DMS 273 (cell line): ENCODE results near the gene SIRT6.
A peak's percentile ranks its signal among the peaks of the same experiment; 100 is the strongest.
"Not testable (repeated sequence)": the region's sequence is repeated elsewhere in the genome, so short reads cannot be mapped to it uniquely, and the experiment has no call there.

Experiments used
- DNase-seq: peaks from one replicate; lab custom pipeline; 2025; ENCODE audit not compliant: unreplicated experiment; lab: John Stamatoyannopoulos, UW

SIRT6 gene

GRCh38 chr19:4182084-4182810, at the start of gene SIRT6, which contains the start of gene ANKRD24:
SIRT6 (minus strand) TSS chr19:4182563; CDS start chr19:4182539, 24 bp downstream.
ANKRD24 (plus strand) TSS chr19:4182689; CDS start chr19:4186426, 3,737 bp downstream.
- DNase-seq, result peak; percentile 99

- not testable (repeated sequence) for DNase-seq
Observed at GRCh38 chr19:4232139-4232538, 49.8 kb upstream of the SIRT6 start.

- DNase-seq, result not testable (repeated sequence)
Observed at GRCh38 chr19:4231521-4231920, 49.2 kb upstream of the SIRT6 start.

DNA sequence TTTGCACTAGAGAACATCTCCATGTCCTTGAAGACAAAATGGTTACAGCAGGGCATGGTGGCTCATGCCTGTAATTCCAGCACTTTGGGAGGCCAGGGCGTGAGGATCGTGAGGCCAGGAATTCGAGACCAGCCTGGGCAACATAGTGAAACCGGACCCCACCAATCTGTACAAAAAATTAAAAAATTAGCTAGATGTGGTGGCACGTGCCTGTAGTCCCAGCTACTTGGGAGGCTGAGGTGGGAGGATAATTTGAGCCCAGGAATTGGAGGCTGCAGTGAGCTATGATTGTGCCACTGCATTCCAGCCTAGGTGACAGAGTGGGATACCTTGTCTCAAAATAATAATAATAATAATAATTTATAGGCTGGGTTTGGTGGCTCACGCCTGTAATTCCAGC, 47.9 kb upstream of the SIRT6 start:
- not testable (repeated sequence) for DNase-seq

DNA sequence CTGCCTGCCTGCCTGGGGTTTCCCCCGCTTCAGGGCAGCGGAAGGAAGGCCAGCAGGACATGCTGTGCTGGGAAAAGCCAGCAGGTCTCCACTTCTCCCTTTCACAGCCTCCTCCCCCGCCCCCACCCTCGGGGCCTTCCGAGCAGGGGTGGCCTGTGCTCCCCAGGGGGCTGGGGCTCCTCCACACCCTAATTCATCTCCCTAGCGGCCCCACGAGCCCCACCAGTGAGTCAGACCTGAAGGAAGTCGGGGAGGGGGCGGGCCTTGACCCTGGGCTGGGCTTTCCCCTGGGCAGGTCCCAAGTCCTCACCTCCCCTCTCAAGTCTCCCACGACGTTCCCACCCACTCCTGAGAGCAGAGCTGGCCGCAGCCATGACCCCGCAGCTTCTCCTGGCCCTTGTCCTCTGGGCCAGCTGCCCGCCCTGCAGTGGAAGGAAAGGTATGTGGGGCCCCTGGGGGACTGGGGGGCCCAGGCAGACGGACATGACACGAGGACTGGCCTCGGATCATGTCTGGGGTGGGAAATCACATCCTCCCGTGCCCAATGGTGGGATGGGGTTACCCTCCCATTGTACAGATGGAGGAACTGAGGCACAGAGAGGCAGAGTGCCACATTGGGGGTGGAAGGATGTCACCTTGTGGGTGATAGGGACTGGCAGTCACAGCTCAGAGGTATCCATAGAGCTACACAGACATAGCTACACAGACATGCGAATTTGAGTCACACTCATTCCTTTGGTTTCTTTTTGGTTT, 47.0 kb upstream of the SIRT6 start, which contains the start of gene EBI3:
Gene EBI3, plus strand, starts transcription at position 345 of the 753 bp plus-strand sequence. Its CDS starts 28 bp downstream, at position 373.
- DNase-seq, result peak; percentile 38

GRCh38 chr19:4228765-4229178, 46.4 kb upstream of the SIRT6 start:
- no peak for DNase-seq

DNA sequence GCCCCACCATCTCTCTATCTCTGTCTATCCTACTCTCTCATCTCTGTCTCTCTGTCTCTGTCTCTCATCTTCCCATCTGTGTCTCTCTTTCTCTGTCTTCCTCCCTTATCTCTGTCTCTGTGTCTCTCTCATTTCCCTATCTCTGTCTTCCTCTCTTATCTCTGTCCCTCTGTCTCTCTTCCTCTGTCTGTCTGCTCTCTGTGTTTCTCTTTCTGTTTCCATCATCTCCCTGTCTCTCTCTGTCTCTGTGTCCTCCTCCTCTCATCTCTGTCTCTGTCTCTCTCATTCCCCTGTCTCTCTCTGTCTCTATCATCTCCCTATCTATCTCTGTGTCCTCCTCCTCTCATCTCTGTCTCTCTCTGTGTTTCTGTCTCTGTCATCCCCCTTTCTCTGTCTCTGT, 45.4 kb upstream of the SIRT6 start:
- DNase-seq, result no peak

GRCh38 chr19:4225885-4226284, 43.5 kb upstream of the SIRT6 start:
- DNase-seq, result no peak

DNA sequence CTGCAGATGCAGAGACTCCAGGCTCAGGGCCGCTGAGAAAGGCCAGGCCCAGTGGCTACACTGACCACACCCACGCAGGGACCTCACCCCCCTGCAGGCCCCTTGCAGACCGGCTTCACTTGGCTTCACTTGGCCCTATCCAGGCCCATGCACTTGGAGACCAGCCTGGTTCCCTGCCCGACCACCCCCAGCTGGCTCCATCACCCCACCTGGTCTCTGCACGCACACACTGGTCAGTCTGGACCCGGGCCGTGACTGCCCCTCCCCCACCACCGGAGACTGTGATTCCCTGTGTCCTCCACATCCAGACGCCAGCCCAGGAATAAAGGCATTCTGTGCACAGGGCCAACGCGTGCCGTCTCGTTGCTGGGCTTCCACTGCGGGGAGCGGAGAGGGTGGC, 42.1 kb upstream of the SIRT6 start:
- no peak for DNase-seq

GRCh38 chr19:4220188-4220587, 37.8 kb upstream of the SIRT6 start:
- DNase-seq, result no peak

DNA sequence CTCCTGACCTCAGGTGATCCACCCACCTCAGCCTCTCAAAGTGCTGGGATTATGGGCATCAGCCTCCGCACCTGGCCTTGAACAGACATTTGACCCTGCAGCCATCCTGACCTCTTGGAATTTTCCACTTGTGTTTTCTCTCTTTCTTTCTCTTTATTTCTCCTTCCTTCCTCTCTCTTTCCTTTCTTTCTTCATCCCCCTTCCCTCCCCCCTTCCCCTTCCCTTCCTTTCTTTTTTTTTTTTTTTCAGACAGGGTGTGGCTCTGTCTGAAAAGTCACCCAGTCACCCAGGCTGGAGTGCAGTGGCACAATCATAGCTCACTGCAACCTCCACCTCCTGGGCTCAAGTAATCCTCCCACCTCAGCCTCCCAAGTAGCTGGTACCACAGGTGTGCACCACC, 36.2 kb upstream of the SIRT6 start:
- not testable (repeated sequence) for DNase-seq

- DNase-seq, result no peak
Observed at GRCh38 chr19:4217429-4218264, 35.3 kb upstream of the SIRT6 start.

DNA sequence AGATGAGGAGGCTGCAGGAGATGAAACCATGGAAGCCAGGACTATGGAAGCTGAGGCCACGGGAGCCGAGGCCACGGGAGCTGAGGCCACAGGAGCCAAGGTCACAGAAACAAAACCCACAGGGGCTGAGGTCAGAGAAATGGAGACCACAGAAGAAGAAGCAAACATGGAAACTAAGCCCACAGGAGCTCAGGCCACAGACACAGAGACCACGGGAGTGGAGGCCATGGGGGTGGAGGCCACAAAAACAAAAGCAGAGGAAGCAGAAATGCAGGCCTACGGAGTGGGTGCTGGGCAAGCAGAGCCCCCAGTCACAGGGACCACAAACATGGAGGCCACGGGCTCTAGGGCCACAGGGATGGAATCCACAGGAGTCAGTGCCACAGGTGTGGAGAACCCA, 34.5 kb upstream of the SIRT6 start:
- DNase-seq, result no peak

- DNase-seq, result no peak
Observed at GRCh38 chr19:4215807-4216206, 33.4 kb upstream of the SIRT6 start.

GRCh38 chr19:4213116-4213515, 30.8 kb upstream of the SIRT6 start:
- DNase-seq, result no peak

DNA sequence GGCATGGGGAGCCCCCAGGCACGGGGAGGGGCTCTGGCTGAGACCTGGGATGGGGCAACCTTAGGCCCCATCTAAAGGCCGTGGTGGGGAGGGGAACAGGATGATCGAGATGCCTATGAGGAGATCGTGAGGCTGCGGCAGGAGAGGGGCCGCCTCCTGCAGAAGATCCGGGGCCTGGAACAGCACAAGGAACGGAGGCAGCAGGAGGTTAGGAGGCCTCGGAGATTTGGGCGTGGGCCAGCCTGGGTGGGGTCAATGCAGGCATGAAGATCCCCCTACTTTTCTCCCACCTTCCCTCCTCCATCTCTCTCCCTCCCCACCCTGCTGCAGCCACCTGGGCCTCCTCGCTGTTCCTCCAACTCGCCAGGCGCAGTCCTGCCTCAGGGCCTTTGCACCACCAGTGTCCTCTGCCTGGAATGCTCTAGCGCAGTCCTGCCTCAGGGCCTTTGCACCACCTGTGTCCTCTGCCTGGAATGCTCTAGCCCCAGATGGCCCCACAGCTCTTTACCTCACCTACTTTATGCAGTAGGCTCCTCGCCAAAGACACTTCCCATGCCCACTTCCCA, 27.9 kb upstream of the SIRT6 start:
- DNase-seq, result no peak

GRCh38 chr19:4208385-4209094, 26.2 kb upstream of the SIRT6 start:
- DNase-seq, result peak; percentile 57

DNA sequence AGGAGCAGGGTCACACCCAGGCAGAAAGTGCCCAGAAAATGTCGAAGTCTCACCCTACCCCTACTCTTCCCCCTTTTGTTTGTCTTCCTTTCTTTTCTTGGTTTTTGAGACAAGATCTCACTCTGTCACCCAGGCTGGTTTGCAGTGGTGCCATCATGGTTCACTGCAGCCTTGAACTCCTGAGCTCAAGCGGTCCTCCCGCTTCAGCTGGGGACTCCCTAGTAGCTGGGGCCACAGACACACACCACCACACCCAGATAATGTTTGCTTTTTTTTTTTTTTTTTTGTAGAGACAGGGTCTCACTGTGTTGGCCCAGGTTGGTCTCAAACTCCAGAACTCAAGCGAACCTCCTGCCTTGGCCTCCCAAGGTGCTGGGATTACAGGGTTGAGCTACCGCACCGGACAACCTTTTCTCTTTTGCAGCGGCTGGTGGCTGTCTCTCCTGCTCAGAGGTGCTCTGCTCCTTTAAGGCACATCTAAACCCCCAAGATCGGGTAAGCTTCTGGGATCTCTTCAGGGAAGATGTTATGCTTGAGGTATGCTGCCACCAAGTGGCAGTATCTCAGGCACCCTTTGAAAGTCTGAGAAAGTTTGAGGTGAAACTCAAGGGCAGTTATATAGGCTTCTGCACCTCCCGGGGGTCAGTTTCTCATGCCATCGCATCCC, 24.6 kb upstream of the SIRT6 start:
- DNase-seq, result peak; percentile 59

- no peak for DNase-seq
Observed at GRCh38 chr19:4201798-4202197, 19.4 kb upstream of the SIRT6 start.
